GM20431 (cell line): ENCODE data around the gene NSRP1.
"Not testable (repeated sequence)": the region's sequence is repeated elsewhere in the genome, so short reads cannot be mapped to it uniquely, and the experiment has no call there.

Experiments used
- in situ Hi-C: fragments of 300-500 bp; cut with MseI, MboI; formaldehyde crosslinking; loops from one replicate; pipeline ENCODE4 v1.15.0; 2020; ENCODE audit warnings: low sequenced_read_pairs; ENCODE audit not compliant: unreplicated experiment

NSRP1 gene, protein sequence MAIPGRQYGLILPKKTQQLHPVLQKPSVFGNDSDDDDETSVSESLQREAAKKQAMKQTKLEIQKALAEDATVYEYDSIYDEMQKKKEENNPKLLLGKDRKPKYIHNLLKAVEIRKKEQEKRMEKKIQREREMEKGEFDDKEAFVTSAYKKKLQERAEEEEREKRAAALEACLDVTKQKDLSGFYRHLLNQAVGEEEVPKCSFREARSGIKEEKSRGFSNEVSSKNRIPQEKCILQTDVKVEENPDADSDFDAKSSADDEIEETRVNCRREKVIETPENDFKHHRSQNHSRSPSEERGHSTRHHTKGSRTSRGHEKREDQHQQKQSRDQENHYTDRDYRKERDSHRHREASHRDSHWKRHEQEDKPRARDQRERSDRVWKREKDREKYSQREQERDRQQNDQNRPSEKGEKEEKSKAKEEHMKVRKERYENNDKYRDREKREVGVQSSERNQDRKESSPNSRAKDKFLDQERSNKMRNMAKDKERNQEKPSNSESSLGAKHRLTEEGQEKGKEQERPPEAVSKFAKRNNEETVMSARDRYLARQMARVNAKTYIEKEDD

DNA sequence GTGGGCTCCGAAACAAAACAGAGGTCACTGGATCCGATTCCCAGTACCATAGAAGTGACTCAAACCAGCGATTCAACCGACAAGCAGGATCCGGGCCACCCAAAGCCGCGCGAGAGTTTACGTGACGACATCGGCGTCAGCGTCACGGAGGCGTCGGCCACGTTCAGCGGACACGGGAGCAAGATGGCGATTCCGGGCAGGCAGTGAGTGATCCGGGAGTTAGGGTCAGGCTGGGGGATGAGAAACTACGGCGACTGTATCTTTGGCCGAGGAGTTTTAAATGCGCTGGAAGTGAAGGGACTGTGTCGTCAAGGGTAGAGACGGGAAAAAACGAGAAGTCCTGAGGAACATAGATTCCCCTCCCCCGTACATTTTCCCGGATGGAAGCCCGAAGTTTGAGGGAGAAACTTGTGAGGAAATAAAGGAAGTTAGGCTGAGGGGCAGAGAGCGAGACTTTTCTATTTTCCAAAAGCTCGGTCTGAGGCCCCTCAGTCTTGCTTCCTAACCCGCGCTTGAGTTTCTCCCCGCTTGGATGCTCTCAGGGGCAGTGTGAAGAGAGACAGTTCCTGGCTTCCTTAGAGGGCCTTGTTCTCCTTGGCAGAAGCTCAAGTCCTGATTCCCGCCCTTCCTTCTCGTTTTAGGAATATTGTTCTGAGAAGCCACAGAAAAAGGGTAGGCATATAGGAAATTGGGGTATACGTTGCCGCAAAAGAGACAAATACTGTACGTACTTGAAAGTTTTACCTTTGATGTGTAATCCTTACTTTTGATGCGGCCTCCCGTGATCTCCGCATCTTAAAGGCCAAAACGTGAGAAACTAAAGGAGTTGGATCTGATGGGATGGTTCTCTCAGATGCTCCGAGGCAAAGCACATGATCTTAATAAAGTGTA lies at the start of gene NSRP1:
Gene NSRP1 (plus strand): TSS at position 156 of the 891 bp plus-strand sequence. CDS start 28 bp downstream, at position 184.
- in situ Hi-C loops, result loop anchor here (25.0 kb wide), 1 partner anchor 220 kb away; the partner anchor contains the start of gene TMIGD1

DNA sequence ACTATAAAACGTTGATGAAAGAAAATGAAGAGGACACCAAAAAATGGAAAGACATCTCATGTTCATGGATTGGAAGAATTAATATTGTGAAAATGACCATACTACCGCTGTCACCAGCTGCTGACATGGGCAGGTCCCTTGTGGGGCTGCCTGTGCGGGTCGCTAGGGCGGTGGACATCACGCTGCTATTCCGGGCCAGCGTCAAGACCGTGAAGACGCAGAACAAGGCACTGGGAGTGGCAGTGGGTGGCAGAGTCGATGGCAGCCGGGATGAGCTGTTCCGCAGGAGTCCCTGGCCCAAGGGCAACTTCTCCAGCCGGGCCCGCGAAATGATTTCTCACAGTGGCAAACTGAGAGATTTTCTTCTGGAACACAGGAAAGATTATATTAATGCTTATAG lies 48.2 kb upstream of the NSRP1 start:
- in situ Hi-C loops, result no loop called here

DNA sequence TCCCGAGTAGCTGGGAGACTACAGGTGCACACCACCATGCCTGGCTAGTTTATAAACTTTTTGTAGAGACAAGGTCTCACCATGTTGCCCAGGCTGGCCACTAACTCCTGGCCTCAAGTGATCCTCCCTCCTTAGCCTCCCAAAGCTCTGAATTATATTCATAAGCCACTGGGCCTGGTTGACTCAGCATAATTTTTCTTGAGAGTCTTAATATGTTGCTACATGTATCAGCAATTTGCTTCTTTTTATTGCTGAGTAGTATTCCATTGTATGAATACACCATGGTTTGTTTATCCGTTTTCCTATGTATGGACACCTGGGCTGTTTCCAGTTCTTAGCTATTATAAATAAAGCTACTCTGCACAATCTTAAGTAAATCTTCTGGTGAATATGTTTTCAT lies 42.4 kb upstream of the NSRP1 start:
- in situ Hi-C loops, result no loop called here

DNA sequence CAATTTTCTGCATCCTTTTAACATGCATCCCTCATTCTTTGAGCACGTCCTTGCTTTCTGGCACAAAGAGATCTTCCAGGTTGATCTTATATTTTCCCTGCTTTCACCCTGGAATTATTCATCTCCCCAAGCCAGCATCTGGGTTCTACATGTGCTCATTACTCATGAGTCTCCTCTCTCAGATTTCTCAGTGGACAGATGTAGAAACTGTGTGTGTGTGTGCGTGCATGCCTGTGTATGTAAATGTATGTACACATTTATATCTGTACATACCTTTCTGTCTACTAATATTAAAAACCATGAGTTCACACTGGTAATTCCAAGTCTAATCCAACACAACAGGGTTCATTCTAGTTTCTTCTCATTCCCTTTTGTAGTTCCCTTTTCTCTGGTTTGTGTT lies 41.9 kb upstream of the NSRP1 start:
- in situ Hi-C loops, result no loop called here

DNA sequence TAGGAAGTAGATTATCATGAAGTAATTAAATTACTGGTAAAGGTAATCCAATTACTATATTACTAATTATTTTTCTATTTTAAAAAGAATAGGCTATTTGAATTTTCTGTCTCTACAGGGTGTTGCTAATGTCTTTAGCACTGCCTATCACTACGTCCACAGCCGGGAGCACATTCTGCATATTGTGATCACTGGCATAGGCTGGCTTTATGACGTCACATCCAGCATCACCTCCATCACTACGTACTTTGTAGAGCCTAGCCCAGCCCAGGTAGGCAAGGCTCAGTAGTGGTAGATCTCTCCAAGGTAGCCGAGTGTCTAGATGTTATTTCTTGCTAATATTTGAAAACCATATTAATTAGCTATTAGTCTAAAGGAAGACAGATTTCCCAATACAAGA lies 33.8 kb upstream of the NSRP1 start:
- in situ Hi-C loops, result no loop called here

DNA sequence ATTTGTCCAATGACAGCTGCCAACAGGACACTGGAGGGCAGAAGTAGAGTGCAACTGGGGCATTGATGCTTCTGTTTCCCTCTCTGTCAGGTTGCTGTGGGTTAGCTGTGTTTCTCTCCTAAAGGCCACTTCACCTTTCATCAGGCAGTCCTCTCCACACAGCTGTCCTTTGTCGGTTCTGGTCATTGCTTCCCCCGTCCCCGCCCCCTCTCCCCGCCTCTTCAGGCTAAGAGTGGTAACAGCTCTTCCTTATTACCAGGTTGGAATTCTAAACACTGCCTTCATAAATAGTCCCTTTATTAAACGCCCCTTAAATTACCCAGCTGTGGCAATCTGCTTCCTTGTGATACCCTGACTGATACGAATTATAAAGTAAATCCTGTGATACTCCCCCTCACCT lies 31.8 kb upstream of the NSRP1 start:
- in situ Hi-C loops, result no loop called here

DNA sequence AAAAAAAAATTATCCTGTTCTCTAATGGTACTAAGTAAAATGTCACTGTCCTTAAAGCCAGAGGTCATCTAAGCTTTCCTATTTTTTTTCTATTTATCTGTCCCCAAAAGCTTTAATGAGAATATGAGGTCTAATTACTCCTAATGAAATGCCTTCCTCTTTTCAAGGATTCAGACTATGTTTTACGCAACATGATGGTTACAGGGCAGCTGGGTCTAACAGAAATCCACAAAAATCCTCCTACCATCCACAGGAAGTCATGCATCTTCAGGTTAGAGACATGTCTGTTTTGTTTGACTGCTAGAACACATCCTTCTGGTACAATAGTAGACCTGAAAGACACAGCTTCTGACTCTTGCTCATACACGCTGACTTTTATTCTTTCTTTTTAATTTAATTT lies 29.7 kb upstream of the NSRP1 start:
- in situ Hi-C loops, result no loop called here

DNA sequence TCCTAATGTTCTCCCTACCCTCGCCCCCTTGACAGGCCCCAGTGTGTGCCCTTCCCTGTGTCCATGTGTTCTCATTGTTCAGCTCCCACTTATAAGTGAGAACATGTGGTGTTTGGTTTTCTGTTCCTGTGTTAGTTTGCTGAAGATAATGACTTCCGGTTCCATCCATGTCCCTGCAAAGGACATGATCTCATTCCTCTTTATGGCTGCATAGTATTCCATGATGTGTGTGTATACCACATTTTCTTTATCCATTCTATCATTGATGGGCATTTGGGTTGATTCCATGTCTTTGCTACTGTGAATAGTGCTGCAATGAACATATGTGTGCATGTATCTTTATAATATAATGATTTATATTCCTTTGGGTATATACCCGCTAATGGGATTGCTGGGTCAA lies 29.2 kb upstream of the NSRP1 start:
- in situ Hi-C loops, result not testable (repeated sequence)

DNA sequence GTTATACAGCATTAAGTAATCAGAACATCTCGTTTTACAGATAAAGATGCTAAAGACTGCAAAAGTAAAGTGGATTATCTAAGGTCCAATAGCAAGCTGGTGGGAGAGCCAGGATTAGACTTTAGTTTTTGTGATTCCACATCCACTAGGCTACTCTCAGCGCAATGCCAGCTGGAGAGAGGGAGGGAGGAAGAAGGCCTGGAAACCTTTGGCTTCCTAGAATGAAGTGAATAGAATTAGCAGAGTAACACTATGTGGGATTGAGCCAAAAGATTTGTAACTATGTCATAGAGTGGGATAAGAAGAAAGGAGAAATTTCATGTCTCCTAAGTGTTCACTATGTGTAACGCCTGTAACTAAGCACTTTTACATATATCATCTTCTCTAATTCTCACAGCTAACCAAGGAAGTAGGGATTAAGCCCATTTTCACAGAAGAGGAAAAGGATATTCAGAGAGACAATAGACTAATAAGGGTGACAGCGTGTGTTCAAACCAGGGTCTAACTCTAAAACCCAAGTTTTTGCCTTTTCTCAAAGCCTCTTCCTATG lies 25.4 kb upstream of the NSRP1 start:
- in situ Hi-C loops, result no loop called here

DNA sequence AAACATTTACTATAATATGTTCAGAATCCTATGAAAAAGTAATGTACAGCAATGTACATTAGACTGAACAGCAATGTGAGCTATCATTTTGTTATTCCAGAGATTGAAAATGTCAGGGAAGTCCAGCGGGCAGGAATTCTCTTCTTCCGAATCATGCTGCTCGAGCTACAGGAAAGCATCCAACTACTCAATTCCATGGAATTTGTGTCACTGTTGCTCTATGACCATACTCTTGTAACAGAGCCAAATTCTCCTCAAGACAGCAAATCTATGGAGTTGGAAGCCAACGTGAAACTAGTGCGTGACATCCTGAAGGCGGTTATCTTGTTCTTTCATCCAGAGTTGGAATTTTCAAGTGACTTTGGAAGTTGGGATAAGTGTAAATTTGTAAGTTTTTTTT lies 24.8 kb upstream of the NSRP1 start:
- in situ Hi-C loops, result no loop called here

DNA sequence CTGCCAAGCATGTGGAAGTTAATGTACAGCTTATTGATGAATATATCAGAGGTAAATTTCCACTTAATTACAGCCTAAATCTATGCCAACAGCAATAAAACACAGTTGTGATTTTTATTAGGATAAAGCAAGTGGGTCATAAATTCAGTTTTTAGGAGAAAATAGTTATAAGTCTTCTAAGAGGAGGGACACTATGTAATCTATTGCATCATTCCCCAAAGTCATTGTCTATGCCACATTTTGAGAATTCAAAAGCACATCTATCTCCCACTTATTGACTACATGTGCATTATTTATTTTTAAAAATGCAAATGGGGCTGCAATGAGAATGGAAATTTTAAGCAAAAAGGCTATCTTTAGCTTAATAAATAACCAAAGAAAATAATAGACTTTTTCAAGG lies 23.7 kb upstream of the NSRP1 start:
- in situ Hi-C loops, result no loop called here

DNA sequence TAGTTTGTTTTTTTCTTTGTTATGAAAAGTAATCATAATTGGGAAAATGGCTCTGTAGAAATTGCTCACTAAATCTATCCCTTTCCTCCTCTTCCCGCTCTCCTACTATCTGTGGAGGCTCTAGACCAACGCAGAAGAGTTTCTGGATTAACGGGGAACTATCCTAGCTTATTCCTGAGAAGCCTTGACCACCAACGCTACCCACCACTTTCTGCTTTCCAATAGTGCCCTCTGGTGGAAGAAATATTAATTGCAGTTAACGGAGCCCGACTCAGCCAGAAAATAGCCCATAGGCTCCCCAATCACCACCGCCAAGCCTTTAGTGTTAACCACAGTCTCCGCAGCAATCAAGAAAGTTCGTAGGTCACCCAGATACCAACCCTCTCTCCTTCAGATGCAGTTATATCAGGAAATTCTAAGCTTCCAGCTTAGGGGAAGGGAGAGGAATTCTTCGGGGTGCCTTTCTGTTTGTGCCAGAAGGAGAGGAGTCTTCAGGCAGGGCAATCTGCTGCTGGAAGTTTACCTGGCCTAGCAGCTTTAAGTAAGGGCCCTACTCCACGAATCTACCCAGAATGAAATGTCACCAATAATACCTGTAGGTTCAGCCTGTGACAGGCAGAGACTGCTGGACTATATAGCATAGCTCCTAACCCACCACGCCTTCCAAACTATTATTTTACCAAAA lies 23.0 kb upstream of the NSRP1 start:
- in situ Hi-C loops, result no loop called here

DNA sequence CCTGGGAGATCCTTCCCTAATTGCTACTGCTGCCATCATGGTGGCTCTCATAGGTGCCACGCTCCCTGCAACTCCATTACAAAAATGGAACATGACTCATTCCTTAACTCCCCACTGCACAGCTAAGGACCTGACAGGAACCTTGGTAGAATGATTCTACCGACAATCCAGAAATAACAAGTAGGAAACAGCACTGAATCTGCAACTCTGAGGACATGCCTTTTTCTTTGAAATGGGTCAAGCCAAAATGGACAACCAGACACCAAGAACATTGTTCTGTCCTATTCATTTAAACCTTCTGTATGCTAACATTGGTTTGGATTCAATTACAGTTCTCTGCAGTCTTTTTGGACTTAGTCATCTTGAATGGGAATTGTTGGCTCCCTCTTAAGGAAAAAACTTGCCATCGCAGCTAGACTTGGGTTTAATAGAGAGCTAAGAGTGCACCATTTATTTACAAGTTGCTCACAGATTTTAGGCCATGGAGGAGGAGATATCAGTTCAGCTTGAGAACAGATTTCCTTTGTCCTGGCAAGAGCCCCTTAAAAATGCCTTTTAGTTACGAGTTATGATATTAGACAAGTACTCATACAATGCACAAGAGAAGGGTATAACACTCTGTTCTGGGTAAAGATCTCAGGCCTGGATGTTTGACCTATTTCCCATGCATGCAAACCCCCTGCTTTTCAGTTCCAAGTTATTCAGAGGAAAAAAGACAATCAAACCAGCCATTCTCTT lies 20.9 kb upstream of the NSRP1 start:
- in situ Hi-C loops, result no loop called here

DNA sequence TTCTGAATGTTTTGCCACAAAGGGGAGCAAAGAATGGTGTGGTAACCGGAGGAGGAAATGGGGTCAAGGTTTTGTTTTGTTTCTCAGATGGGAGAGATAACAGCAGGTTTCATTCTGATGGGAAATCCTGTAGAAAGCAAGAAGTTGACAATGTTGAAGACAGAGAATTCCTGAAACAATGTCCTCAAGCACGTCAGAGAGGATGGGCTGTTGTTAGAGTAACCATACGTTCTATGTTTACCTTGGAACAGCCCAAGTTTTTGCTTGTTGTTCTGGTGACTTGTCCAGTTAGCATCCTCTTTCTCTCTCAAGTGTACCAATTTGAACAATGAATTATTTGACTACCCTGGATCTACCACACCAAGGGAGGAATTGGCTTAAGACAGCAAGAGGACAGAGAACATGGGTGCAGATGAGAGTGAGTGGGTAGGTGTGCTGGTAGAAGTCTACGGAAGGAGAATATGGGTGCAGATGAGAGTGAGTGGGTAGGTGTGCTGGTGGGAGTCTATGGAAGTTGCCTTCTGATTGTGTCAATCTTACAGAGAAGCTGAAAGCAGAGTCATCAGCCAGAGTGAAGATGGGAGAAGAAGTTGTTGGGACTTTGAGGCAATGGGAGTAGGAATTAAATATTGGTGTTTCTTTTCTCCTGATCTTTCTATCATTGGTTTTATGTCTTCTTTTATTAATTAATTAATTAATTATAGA lies 14.8 kb upstream of the NSRP1 start:
- in situ Hi-C loops, result loop anchor here (25.0 kb wide), 1 partner anchor 235 kb away; the partner anchor contains the start of gene TMIGD1

DNA sequence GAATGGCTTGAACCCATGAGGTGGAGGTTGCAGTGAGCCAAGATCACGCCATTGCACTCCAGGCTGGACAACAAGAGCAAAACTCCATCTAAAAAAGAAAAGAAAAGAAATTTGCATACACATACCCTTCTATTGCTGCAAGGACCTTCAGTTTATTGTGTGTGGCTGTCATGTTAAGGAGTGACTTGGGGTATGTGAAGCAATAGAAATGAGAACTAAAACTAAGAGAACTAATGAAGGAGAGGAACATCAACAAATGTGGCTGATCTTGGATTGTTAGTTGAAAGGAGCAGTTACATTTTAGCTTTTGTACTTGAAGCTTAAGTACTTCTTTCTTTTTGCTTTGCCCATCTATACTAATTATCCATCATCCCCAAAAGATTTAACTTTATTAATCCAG lies 12.7 kb upstream of the NSRP1 start:
- in situ Hi-C loops, result loop anchor here (25.0 kb wide), 1 partner anchor 233 kb away; the partner anchor contains the start of gene TMIGD1

DNA sequence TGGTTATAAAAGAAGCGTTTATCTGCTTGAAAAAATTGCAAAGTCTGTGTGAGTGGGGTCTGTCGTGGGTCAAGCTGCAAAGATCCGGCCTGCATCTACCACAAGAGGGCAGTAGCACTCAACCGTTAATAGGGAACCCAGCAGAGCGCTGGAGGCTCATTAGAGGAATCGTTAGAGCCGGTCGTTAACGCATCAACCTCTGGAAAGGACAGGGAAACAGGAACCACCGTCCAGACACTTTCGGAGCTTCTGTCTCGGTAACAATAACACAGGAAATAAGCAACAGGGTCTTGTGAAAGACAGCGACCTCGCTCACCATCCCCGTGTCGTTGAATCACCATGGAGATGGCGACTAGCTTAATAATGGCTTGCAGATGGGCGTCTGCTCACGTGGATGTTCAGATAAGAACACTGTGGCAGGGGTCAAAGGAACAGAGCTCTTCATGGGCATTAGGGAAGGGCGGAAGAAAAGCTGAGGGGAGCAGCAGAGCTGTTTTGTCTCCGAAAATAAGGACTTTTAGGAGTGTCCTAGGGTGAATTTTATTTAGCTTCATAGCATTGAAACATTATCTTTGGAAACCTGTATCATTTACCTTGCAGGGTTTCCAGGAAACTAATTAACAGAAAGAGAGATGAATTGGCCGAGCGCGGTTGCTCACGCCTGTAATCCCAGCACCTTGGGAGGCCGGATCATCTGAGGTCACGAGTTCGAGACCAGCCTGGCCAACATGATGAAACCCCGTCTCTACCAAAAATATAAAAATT lies 11.9 kb upstream of the NSRP1 start:
- in situ Hi-C loops, result loop anchor here (25.0 kb wide), 1 partner anchor 233 kb away; the partner anchor contains the start of gene TMIGD1

DNA sequence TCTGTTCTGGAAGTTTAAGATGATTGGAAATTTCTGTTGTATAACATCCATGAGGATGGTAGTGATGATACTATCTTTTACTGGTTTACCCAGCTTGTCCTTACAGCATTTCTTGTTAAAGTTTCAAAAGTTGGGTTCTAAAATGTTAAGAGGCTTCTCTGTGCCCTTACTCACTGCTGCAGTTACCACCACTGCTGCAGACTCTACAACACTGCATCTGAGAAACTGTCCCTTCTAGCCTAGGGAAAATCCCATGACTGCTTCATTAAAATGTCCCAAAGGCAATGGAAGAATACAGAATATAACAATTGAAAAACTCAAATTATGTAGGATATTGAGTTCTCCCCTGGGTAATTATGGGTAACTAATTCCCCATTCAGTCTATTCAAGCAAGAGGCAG lies 3.8 kb upstream of the NSRP1 start:
- in situ Hi-C loops, result loop anchor here (25.0 kb wide), 1 partner anchor 225 kb away; the partner anchor contains the start of gene TMIGD1

DNA sequence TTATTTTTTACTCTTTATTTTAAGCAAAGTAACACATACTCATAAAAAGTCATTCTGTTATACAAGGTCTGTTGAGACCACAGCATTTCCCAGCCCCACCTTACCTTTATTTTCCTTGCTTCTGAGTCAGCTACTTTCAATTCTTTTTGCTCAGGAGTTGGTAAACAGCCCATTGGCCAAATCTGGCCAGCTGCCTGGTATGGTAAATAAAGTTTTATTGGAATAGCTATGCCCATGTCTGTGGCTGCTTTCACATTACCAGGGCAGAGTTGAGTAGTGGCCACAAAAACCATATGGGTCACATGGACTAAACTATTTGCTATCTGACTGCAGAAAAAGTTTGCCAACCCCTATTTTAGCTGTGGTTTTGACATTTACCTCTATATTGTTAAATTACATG lies 3.4 kb upstream of the NSRP1 start:
- in situ Hi-C loops, result loop anchor here (25.0 kb wide), 1 partner anchor 224 kb away; the partner anchor contains the start of gene TMIGD1
